HG03520 (cell line): Measurements from ENCODE around the gene PHLPP2.
"Not testable (repeated sequence)": the region's sequence is repeated elsewhere in the genome, so short reads cannot be mapped to it uniquely, and the experiment has no call there.

Source experiments
- ATAC-seq: cut with Tn5 transposase; IDR thresholded peaks from one replicate; pipeline ENCODE4 v1.9.1; 2021; ENCODE audit warnings: mild to moderate bottlenecking, moderate library complexity; ENCODE audit not compliant: unreplicated experiment

PHLPP2 gene

DNA sequence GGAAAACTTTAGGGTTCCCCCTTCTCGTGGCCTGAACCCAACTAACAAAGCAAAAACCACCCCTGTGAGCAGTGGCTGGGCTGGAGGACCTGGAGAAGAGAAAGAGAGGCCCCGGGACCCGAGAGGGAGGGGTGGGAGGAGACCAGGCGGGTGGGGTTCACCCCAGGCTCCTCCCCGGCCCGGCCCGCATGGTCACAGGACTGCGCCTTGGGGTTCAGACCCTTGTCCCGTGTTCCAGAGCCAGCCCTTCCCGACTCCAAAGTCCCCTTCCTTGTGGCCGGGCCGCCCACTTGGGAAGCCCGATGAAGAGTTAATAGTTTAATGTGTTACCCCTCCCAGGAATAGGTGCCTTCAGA is 97.7 kb downstream of the PHLPP2 start:
- no peak for ATAC-seq

DNA sequence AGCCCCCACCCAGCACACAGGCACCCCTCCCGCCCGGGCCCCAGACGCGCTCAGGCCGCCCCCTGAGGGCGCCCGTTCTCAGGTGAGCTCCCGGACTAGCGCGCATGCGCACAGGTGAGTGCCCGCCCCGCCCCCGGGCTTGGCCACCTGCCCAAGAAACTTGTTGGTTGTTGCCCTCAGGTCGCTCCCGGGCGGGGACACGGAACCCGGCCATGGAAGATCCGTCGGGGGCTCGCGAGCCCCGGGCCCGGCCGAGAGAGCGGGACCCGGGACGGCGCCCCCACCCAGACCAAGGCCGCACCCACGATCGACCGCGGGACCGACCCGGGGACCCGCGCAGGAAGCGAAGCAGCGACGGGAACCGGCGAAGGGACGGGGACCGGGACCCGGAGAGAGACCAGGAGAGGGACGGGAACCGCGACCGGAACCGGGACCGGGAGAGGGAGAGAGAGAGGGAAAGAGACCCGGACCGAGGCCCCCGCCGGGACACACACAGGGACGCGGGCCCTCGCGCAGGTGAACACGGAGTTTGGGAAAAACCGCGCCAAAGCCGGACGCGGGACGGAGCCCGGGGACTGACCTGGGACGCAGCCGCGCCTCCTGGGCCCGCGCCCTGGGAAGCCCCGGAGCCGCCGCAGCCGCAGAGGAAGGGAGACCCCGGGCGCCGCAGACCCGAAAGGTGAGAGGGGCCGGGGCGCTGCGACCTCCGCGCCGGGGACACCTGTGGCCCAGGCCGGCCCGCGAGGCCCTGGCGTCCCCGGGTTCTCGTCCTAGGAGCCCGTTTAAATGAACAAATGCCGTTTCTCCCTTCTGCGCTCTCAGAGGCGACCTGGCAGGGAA is 98.3 kb downstream of the PHLPP2 start, which contains the start of gene MARVELD3:
MARVELD3 (plus strand) TSS at position 167 of the 840 bp plus-strand sequence; CDS start at position 213, 46 bp downstream.
- ATAC-seq: no peak

DNA sequence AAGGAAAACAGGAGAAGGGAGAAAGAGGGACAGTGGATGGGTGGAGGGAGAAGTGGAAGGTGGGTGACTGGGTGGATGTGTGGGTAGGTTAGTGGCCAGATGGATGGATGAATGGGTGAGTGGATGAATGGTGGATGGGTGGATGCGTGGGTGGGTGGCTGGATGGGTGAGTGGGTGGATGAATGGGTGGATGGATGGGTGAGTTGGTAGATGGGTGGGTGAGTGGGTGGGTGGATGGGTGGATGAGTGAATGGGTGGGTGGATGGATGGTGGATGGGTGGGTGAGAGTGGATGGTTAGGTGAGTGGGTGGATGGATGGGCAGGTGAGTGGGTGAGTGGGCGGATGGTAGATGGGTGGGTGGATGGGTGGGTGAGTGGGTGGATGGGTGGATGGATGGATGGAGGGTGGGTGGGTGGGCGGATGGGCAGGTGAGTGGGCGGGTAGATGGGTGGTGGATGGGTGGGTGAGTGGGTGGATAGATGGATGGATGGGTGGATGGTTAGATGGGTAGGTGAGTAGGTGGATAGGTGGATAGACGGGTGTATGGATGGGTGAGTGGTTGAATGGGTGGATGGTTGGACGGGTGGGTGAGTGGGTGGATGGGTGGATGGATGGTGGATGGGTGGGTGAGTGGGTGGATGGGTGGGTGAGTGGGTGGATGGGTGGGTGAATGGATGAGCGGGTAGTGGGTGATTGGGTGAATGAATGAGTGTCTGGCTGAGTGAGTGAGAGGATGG is 99.2 kb downstream of the PHLPP2 start:
- no peak for ATAC-seq

DNA sequence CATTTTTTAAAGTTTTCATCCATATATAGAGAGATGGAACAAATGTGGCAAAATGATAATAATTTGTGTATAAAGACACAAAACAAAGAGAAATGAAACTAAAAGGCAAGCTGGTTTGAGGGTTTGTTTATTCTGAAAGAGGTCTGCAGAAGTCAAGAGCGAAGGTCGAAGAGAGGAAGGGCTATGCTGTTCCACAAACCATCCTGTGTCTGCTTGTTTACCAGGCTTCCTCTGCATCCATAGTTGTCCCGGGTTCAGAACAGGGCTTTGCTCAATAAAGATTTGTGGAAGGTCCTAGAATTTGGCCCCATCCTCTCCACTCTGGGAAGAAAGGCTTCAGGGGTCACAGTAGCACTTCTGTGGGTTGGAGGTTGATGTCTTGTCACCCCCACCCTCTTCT is 100.9 kb downstream of the PHLPP2 start:
- ATAC-seq: no peak

DNA sequence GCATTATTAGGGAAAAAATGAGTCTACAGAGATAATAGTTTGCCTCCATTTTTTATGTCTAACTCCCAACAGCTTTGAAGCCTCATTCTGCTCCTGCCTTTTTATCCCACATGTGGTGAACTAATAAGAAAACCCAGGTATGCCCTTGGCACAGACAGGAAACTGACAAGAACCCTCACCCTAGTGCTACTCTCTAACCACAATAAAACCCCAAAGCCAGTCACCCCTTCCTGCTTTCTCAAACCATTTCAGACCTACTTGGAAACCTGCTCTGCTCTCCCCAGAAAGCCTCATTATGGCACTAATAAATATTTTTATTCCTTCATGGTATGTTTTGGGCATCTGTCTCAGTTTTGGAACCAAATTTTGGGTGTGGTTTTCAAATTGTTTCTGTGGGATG is 102.4 kb downstream of the PHLPP2 start:
- no peak for ATAC-seq

DNA sequence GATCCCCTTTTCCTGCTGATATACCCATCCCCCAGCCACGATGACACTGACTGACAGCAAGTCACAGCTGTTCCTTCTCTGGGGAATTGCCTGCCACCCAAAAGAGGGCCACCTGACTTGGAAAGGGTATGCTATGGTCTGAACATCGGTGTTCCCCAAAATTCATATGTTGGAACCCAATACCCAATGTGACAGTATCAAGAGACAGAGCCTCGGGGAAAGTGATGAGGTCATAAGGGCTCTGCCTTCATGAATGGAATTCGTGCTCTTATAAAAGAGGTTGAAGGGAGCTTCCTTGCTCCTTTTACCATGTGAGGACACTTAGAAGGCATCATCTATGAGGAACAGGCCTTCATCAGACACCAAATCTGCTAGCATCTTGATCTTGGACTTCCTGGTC is 106.1 kb downstream of the PHLPP2 start:
- ATAC-seq: no peak

DNA sequence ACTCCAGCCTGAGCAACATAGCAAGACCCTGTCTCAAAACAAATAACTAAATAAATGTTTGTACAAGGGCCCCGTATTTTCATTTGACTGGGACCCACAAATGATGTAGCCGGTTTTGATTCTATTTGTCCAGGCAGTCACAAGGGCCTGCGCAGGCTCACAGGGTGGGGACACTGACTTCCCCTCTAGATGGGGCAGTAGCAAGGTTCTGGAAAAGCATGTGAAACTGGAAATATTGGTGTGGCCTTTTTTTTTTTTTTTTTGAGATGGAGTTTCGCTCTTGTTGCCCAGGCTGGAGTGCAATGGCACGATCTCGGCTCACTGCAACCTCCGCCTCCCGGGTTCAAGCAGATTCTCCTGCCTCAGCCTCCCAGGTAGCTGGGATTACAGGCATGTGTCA is 109.5 kb downstream of the PHLPP2 start:
- not testable (repeated sequence) for ATAC-seq

DNA sequence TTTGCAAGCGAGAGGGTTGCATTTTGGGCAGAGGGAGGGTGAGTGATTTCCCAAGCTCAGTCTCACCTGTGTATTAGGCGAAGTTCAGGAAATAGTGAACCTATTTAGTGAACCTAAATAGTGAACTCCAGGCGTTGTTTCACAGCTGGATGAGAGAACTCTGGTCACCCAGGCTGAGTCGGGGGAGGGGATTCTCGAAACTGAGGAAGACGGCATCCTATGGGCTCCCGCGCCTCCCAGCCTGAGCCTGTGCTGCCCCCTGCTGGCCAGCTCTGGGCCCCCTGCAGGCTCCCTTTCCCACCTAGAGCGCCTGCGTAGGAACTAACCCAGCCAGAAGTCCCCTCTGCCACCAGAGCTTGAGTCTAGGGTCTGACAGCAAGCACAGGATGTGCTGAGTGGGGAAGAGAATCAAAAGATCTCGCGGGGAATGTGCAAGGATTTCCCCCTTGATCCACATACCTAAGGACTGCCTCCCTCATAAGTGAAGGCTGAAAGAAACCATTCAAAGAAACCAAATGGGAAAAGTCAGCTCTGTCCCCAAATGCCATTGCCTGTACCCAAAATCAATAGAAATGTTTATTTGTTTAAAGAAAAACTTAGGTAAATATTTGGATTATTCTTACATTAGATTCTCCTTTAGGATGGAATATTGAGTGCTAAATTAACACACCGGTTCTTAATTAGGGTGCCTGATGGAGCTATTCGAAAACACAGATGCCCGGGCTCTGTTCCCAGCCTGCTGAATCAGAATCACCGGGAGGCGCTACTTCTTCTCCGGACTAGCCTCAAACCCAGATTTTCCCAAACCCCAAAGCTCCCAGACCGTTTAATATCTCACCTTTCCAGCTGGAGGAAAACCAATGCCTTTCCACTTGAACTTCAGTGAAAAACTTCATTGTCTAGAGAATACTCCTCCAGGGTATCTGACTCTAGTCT is 113.3 kb downstream of the PHLPP2 start:
- no peak for ATAC-seq

DNA sequence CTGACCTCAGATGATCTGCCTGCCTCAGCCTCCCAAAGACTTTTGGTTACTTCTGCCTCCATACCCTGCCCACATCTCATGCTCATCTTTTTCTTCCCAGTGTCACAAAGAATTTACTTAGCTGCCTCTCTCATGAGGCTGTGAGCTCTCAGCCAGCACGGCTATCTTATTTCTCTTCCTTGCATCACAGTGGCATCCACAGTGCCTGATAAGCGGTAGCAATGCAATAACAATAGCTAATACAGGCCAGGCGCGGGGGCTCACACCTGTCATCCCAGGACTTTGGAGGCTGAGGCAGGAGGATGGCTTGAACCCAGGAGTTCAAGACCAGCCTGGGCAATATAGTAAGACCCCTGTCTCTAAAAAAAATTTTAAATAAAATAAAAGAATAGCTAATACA is 114.1 kb downstream of the PHLPP2 start:
- ATAC-seq: no peak

DNA sequence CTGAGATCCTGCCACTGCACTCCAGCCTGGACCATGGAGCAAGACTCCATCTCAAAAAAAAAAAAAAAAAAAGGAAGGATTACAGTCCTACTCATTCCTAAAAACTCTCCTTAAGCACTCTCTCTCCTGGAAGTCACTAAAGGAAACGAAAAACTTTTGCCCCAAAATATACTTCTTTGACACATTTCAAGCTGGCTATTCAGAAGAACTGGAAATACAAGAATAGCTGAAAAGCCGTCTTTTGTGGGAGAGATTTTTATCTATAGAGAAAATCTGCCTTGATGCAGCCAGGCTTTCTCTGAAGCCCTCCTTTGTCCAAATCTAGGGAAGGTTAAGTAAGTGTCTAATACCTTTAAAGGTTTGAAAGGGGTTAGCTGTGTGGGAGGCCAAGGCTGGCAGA is 115.4 kb downstream of the PHLPP2 start:
- ATAC-seq: no peak

DNA sequence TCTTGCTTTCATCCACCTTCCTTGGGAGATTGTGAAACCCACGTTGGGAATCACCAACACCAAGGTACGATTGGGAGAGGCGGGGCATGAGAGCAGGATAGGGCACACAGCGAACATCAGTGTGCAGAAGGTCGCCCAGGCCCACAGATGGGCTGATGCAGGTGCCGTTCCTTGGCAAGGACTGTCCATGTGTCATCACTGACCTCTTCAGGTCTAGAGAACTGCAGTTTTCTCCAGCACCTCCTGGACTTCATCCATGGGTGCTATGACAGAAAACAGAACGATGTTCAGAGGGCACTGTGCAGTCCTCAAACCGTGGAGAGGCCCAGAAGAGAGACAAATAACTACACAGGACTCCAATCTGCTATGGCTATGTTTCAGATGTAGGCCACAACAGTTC is 123.7 kb downstream of the PHLPP2 start:
- no peak for ATAC-seq

DNA sequence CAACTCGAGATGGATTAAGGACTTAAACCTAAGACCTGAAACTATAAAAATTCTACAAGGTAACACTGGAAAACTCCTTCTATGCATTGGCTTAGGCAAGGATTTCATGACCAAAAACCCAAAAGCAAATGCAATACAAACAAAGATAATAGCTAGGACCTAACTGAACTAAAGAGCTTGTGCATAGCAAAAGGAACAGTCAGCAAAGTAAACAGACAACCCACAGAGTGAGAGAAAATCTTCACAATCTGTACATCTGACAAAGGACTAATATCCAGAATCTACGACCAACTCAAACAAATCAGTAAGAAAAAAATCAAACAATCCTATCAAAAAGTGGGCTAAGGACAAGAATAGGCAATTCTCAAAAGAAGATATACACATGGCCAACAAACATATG is 126.1 kb downstream of the PHLPP2 start:
- ATAC-seq: not testable (repeated sequence)

DNA sequence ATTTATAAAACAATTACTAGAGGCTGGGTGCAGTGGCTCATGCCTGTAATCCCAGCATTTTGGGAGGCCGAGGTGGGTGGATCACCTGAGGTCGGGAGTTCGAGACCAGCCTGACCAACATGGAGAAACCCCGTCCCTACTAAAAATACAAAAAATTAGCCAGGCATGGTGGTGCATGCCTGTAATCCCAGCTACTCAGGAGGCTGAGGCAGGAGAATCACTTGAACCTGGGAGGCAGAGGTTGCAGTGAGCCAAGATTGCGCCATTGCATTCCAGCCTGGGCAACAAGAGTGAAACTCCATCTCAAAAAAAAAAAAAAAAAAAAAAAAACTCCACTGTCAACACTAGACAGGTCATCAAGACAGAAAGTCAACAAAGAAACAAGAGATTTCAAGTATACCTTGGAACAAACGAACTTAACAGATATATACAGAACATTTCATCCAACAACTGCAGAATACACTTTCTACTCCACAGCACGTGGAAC is 129.1 kb downstream of the PHLPP2 start:
- not testable (repeated sequence) for ATAC-seq
